ENCODE data around the gene SEMG2. TPM values are rescaled to one million over a fixed set of nuclear protein-coding genes. Genes with fewer than 3 reads are reported as not detected.

SEMG2 gene
- total and polyA plus RNA-seq, 2 donors = 0.09 to 0.39 TPM

DNA sequence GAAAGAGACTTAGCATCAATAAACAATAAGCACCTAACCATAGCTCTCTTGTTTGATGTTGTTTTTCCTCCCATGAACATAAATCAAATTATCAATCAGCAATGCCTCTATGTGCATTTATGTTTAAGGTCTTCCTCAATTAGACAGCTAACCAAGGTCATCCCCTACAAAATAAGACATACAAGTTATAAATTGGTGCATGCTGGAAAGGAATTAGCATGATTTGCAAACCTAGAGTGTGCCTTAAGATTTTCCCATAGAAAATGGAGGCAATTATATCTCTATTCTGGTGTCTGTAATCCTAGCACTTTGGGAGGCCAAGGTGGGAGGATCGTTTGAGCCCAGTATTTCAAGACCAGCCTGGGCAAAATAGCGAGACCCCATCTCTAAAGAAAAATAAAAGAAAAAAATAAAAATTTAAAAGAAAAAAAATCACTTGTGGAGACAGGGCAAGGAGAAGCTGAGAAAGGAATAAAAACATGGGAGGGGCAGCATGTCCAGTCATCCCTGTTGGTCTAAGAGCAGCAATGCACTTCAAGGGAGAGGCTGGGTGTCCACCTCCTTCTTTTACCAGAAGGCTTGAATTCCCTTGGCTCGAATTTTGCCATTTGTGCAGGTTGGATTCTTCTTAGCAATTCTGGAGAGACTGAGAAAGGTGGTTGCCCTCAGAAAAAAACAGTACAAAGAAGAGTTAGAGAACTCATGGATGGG is 42.5 kb downstream of the SEMG2 start:
- Histone ChIP-seq H3K4me1 (ENCODE audit: control insufficient read depth in 2 of 2, insufficient read depth in 2 of 2, low read length in 2 of 2) (no peaks in the 10 kb centered on the region), H3K4me3 (ENCODE audit: low read length in 2 of 2) (no peak overlapping the region), H3K27me3 (ENCODE audit: control insufficient read depth in 2 of 2, insufficient read depth in 1 of 2, low read length in 1 of 2) (no peaks in the 10 kb centered on the region), H3K27ac (ENCODE audit: low read depth in 1 of 2, low read length in 1 of 2) (no peak overlapping the region), H3K9me3 (ENCODE audit: control insufficient read depth in 2 of 2, insufficient read depth in 1 of 2, low read length in 1 of 2) (no peaks in the 10 kb centered on the region), H3K36me3 (ENCODE audit: control insufficient read depth in 2 of 2, insufficient read depth in 2 of 2, low read length in 1 of 2) (no peaks in the 10 kb centered on the region)
- DNase-seq (ENCODE audit: low read depth in 6 of 9, low spot score in 9 of 9) = no peak
- 90% methylated on average over 3 of the region's 3 CpGs for WGBS

DNA sequence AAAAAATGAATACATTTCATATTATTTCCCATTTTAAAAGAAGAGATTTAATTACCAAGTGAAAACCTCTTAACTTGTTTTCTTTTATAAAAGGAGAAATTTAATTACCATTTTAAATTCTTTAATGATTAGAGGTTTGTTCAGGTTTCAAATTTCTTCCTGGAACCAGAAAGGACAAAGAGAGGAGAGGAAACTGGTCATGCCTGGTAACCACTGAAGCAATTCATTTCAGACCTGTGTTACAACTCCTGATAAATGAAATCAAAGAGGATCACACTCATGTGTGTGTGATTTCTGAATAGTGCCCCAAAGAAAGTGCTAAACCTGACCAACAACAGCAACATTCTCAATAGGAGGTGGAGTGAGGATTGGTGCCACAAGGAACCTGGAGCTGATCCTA is 45.8 kb downstream of the SEMG2 start:
- Histone ChIP-seq H3K27ac (ENCODE audit: low read depth in 1 of 2, low read length in 1 of 2) (no peak overlapping the region), H3K36me3 (ENCODE audit: control insufficient read depth in 2 of 2, insufficient read depth in 2 of 2, low read length in 1 of 2) (no peaks in the 10 kb centered on the region)

DNA sequence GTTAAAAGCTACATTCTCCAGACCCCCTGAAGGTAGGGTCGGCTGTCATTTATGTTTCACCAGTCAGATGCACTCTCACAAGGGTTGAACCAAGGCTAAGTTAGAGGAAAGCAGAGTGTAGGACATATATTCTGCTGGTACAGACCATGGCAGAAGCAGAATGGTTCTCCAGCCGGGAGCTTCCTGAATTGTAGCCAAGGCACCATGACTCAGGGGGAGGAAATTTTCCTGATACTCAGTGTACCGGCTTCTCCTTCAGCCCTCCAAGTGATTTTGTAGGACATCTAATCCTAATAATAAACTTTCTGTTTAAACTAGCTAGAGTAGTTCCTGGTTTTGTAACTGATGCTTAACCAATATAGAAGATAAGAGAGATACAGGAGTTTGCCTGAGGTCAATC is 47.4 kb downstream of the SEMG2 start:
- Histone ChIP-seq H3K27ac (ENCODE audit: low read depth in 1 of 2, low read length in 1 of 2) (no peak overlapping the region), H3K27me3 (ENCODE audit: control insufficient read depth in 2 of 2, insufficient read depth in 1 of 2, low read length in 1 of 2) (no peaks in the 10 kb centered on the region), H3K4me3 (ENCODE audit: low read length in 2 of 2) (no peak overlapping the region), H3K4me1 (ENCODE audit: control insufficient read depth in 2 of 2, insufficient read depth in 2 of 2, low read length in 2 of 2) (no peaks in the 10 kb centered on the region), H3K9me3 (ENCODE audit: control insufficient read depth in 2 of 2, insufficient read depth in 1 of 2, low read length in 1 of 2) (no peaks in the 10 kb centered on the region), H3K36me3 (ENCODE audit: control insufficient read depth in 2 of 2, insufficient read depth in 2 of 2, low read length in 1 of 2) (no peaks in the 10 kb centered on the region)
- no peak for DNase-seq (ENCODE audit: low read depth in 6 of 9, low spot score in 9 of 9)
- 90% methylated on average over 3 of the region's 3 CpGs for WGBS

More for the DNA sequence above, 45.8 kb downstream of the SEMG2 start:
- Histone ChIP-seq H3K27me3 (ENCODE audit: control insufficient read depth in 2 of 2, insufficient read depth in 1 of 2, low read length in 1 of 2) (no peaks in the 10 kb centered on the region), H3K9me3 (ENCODE audit: control insufficient read depth in 2 of 2, insufficient read depth in 1 of 2, low read length in 1 of 2) (no peaks in the 10 kb centered on the region), H3K4me3 (ENCODE audit: low read length in 2 of 2) (no peak overlapping the region), H3K4me1 (ENCODE audit: control insufficient read depth in 2 of 2, insufficient read depth in 2 of 2, low read length in 2 of 2) (no peaks in the 10 kb centered on the region)
- DNase-seq (ENCODE audit: low read depth in 6 of 9, low spot score in 9 of 9) = no peak

- 82% methylated on average over 3 of the region's 3 CpGs for WGBS
- Histone ChIP-seq H3K36me3 (ENCODE audit: control insufficient read depth in 2 of 2, insufficient read depth in 2 of 2, low read length in 1 of 2) (no peaks in the 10 kb centered on the region), H3K27me3 (ENCODE audit: control insufficient read depth in 2 of 2, insufficient read depth in 1 of 2, low read length in 1 of 2) (no peaks in the 10 kb centered on the region), H3K4me3 (ENCODE audit: low read length in 2 of 2) (no peak overlapping the region), H3K4me1 (ENCODE audit: control insufficient read depth in 2 of 2, insufficient read depth in 2 of 2, low read length in 2 of 2) (no peaks in the 10 kb centered on the region), H3K9me3 (ENCODE audit: control insufficient read depth in 2 of 2, insufficient read depth in 1 of 2, low read length in 1 of 2) (no peaks in the 10 kb centered on the region), H3K27ac (ENCODE audit: low read depth in 1 of 2, low read length in 1 of 2) (no peak overlapping the region)
- DNase-seq (ENCODE audit: low read depth in 6 of 9, low spot score in 9 of 9) = no peak
Observed at GRCh38 chr20:45269056-45269455, 47.9 kb downstream of the SEMG2 start.

DNA sequence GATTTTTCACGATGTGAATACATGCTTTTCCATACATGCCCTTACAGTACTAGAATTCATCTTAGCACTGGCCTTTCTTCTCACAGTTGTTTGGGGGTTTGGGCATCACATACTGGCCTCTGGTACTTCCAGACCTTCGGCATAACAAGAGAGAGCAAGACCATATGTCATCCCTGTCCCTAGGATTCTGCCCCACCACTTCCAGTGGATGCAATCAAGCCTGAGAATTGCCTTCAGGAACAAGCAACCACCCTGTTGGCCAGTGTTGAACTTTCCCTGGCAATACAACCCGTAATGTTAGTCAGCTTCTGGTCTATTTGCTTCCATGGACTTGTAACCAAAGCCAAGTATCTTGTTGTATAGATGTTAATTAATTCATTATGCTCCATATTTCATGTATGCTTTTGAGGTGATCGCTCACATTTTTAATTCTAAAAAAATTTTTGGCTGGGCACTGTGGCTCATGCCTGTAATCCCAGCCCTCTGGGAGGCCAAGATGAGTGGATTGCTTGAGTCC is 48.6 kb downstream of the SEMG2 start:
- Histone ChIP-seq H3K36me3 (ENCODE audit: control insufficient read depth in 2 of 2, insufficient read depth in 2 of 2, low read length in 1 of 2) (no peaks in the 10 kb centered on the region), H3K27me3 (ENCODE audit: control insufficient read depth in 2 of 2, insufficient read depth in 1 of 2, low read length in 1 of 2) (no peaks in the 10 kb centered on the region), H3K4me1 (ENCODE audit: control insufficient read depth in 2 of 2, insufficient read depth in 2 of 2, low read length in 2 of 2) (no peaks in the 10 kb centered on the region), H3K4me3 (ENCODE audit: low read length in 2 of 2) (no peak overlapping the region), H3K27ac (ENCODE audit: low read depth in 1 of 2, low read length in 1 of 2) (no peak overlapping the region), H3K9me3 (ENCODE audit: control insufficient read depth in 2 of 2, insufficient read depth in 1 of 2, low read length in 1 of 2) (no peaks in the 10 kb centered on the region)
- no peak for DNase-seq (ENCODE audit: low read depth in 6 of 9, low spot score in 9 of 9)
- 89% methylated on average over 4 of the region's 4 CpGs for WGBS

Other genes starting within 250 kb of the SEMG2 start
- 0.14 TPM for gene KCNS1, start 120.2 kb upstream of the SEMG2 start, total RNA-seq
- 0.34 TPM for gene KCNS1, start 120.2 kb upstream of the SEMG2 start, polyA plus RNA-seq
- gene WFDC5, start 106.2 kb upstream of the SEMG2 start, total RNA-seq = 0.52 TPM
- 6.1 TPM for gene WFDC5, start 106.2 kb upstream of the SEMG2 start, polyA plus RNA-seq
- gene WFDC12, start 96.9 kb upstream of the SEMG2 start, total RNA-seq = 1.0 TPM
- 6.8 TPM for gene WFDC12, start 96.9 kb upstream of the SEMG2 start, polyA plus RNA-seq
- 6.5 TPM for gene PI3, start 46.5 kb upstream of the SEMG2 start, total RNA-seq
- gene PI3, start 46.5 kb upstream of the SEMG2 start, polyA plus RNA-seq = 567 TPM
- 0.24 TPM for gene SEMG1, start 14.3 kb upstream of the SEMG2 start, total RNA-seq
- 0.78 TPM for gene SEMG1, start 14.3 kb upstream of the SEMG2 start, polyA plus RNA-seq
- gene SLPI, start 33.2 kb downstream of the SEMG2 start, total RNA-seq = 28.0 TPM
- gene SLPI, start 33.2 kb downstream of the SEMG2 start, polyA plus RNA-seq = 663 TPM
- not detected for gene RBPJL, start 85.5 kb downstream of the SEMG2 start, total RNA-seq
- gene RBPJL, start 85.5 kb downstream of the SEMG2 start, polyA plus RNA-seq = 0.07 TPM
- 0.14 TPM for gene MATN4, start 86.9 kb downstream of the SEMG2 start, total RNA-seq
- 0.14 TPM for gene MATN4, start 86.9 kb downstream of the SEMG2 start, polyA plus RNA-seq
- gene SDC4, start 127.1 kb downstream of the SEMG2 start, total RNA-seq = 7.4 TPM
- gene SDC4, start 127.1 kb downstream of the SEMG2 start, polyA plus RNA-seq = 18.9 TPM
- gene SYS1, start 141.8 kb downstream of the SEMG2 start, total RNA-seq = 15.2 TPM
- gene SYS1, start 141.8 kb downstream of the SEMG2 start, polyA plus RNA-seq = 19.7 TPM
- gene TP53TG5, start 157.0 kb downstream of the SEMG2 start, total RNA-seq = 0.24 TPM
- gene TP53TG5, start 157.0 kb downstream of the SEMG2 start, polyA plus RNA-seq = 0.27 TPM
- 8.7 TPM for gene DBNDD2, start 186.9 kb downstream of the SEMG2 start, total RNA-seq
- 54.2 TPM for gene DBNDD2, start 186.9 kb downstream of the SEMG2 start, polyA plus RNA-seq
- 28.1 TPM for gene PIGT, start 194.8 kb downstream of the SEMG2 start, total RNA-seq
- gene PIGT, start 194.8 kb downstream of the SEMG2 start, polyA plus RNA-seq = 52.6 TPM
- gene WFDC2, start 248.4 kb downstream of the SEMG2 start, total RNA-seq = 5.6 TPM
- gene WFDC2, start 248.4 kb downstream of the SEMG2 start, polyA plus RNA-seq = 48.4 TPM